UCSD-AML1 (cell line): ENCODE data around the gene PRDM16.

Experiments
- DNase-seq: peaks from one replicate; lab custom pipeline; 2025; ENCODE audit not compliant: unreplicated experiment; lab: John Stamatoyannopoulos, UW

The PRDM16 gene

GRCh38 chr1:3250624-3251023 lies 181.6 kb downstream of the PRDM16 start:
- DNase-seq = no peak

DNA sequence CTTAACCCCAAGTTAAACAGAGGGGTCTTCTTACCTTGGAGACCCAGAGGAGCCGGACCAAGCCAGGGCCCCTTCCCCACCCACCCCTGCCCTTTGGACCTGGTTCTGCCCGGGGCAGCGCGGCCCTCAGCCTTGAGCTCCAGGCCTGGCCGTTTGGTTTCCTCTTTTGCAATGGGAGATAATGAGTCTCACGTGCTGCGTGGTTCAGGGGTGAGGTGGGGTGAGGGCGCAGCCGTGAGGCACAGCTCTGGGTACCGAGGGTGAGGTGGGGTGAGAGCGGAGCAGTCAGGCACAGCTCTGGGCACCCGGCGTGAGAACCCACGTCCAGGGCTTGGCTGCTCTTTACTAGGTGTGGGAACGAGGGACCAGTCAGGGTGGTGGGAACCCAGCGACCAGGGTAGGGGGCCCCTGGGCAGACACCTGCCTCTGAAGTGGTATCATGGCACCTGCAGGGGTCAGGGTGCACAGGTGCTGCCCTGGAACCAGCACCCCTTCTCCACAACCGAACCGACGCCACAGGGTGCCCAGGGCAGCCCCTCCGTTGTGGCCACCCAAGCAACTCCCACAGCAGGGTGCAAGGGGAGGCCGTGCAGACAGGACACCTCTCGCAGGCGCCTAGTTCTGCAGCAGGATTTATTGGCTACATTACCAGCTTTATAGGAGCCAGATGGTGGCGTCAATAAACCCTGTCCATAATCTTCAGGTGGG lies 182.2 kb downstream of the PRDM16 start:
- DNase-seq = no peak

- no peak for DNase-seq
Measured at GRCh38 chr1:3251807-3252428, 182.9 kb downstream of the PRDM16 start.

GRCh38 chr1:3255680-3256079 lies 186.7 kb downstream of the PRDM16 start:
- no peak for DNase-seq

GRCh38 chr1:3257788-3258187 lies 188.8 kb downstream of the PRDM16 start:
- DNase-seq = no peak

DNA sequence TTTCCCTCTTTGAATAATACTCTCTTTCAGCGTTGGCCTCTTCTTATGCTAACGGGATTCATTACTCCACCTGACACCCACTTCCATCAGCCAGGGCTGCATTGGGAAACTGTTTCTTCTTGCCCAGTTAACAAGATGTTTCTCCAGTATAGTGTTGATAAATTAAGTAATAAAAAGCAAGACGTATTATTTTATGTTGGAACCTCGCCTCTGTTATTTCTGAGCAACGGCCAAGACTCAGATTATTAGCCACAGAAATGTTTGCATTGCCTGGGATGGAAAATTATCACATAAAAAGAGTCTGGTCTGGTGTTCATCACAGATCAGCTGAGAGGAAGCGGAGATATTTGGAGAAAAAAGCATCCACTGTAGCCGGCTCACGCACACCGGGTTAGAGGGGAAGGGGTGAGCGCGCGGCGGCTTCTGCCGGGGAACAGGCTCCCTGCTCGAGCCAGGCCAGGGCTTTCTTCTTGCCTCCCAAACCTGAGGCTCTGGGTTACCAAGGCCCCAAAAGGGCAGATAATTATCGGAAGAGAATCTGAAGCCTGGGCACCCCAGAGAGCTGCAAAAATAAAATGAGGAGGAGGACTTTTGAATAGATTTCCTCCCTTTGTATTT lies 189.5 kb downstream of the PRDM16 start:
- DNase-seq = no peak

- no peak for DNase-seq
Measured at GRCh38 chr1:3259020-3259419, 190.0 kb downstream of the PRDM16 start.

- no peak for DNase-seq
Measured at GRCh38 chr1:3261007-3261968, 192.3 kb downstream of the PRDM16 start.

GRCh38 chr1:3261969-3262579 lies 193.1 kb downstream of the PRDM16 start:
- no peak for DNase-seq

DNA sequence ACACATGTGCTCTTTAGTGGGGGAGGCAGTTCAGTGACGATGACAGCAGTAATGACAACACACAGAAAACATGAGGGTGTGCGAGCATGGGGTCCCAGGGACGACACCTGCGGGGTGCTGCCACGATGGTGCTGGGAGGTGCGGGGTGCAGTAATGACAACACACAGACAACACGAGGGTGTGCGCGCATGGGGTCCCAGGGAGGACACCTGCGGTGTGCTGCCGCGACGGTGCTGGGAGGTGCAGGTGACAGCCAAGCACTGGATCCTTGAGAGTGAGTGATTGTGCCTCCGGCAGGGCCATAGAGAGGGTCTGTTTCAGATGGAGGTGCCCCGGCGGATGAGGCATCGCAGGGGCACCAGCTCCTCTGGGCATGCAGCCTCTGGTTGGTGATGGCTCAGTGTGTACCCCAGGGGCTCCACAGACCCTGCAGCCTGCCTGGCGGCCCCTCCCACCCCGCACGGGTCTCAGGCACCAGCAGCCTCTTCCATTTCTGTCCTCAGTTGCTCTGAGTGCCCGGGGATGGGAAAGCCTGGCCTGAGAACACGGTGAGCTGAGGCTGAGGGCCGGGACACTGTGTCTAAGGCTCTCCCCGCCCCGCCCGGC lies 193.8 kb downstream of the PRDM16 start:
- DNase-seq = no peak

- DNase-seq = no peak
Measured at GRCh38 chr1:3263790-3264189, 194.8 kb downstream of the PRDM16 start.

- DNase-seq = no peak
Measured at GRCh38 chr1:3264456-3264855, 195.5 kb downstream of the PRDM16 start.

GRCh38 chr1:3265835-3266805 lies 197.1 kb downstream of the PRDM16 start:
- DNase-seq = no peak

GRCh38 chr1:3266870-3267549 lies 198.0 kb downstream of the PRDM16 start:
- no peak for DNase-seq

- DNase-seq = no peak
Measured at GRCh38 chr1:3267550-3268270, 198.7 kb downstream of the PRDM16 start.

GRCh38 chr1:3268281-3268680 lies 199.3 kb downstream of the PRDM16 start:
- DNase-seq = no peak

- DNase-seq = no peak
Measured at GRCh38 chr1:3270403-3271245, 201.6 kb downstream of the PRDM16 start.
